MM.1S (cell line): ENCODE data around the gene LRRC8A.

Experiments used
- EZH2 ChIP-seq: fragments of 300-600 bp; sonication (generic); optimal IDR thresholded peaks from 2 replicates; pipeline ENCODE3; 2017; ENCODE audit warnings: low read depth, mild to moderate bottlenecking, antibody characterized with exemption, low read length, mixed read lengths
- TF ChIP-seq, protein P1 (sequence below): fragments of 300-600 bp; sonication (generic); IDR thresholded peaks from 2 replicates; pipeline ENCODE4 v1.5.1; 2016; ENCODE audit warnings: antibody characterized with exemption, low read length, mixed read lengths

DNA sequence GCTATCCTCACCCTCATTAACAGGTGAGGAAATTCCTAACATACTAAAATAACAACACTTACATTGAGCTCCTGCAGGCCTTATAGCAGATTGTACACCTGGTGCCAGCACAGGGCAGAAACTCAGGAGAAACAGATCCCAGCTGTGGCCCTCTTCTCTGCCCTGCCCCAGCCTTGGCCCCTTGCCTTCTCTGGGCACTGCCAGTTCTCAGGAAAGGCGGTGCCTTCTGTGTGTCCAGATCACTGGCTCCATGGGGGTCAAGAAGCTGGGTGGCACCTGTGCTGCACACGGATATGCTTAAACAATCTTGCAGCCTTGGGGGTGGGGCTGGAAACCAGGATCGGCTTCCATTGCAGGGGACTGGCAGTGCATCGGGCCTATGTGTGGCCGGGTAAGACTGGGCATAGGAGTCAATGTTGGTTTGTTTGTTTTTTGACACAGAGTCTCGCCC, 19.5 kb upstream of the LRRC8A start:
- no peak for TF ChIP-seq EZH2
- TF ChIP-seq, protein P1, sequence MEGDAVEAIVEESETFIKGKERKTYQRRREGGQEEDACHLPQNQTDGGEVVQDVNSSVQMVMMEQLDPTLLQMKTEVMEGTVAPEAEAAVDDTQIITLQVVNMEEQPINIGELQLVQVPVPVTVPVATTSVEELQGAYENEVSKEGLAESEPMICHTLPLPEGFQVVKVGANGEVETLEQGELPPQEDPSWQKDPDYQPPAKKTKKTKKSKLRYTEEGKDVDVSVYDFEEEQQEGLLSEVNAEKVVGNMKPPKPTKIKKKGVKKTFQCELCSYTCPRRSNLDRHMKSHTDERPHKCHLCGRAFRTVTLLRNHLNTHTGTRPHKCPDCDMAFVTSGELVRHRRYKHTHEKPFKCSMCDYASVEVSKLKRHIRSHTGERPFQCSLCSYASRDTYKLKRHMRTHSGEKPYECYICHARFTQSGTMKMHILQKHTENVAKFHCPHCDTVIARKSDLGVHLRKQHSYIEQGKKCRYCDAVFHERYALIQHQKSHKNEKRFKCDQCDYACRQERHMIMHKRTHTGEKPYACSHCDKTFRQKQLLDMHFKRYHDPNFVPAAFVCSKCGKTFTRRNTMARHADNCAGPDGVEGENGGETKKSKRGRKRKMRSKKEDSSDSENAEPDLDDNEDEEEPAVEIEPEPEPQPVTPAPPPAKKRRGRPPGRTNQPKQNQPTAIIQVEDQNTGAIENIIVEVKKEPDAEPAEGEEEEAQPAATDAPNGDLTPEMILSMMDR = no peak
